ENCODE results near the gene NFATC3.
A peak's percentile ranks its signal among the peaks of the same experiment; 100 is the strongest.

Gene NFATC3

GRCh38 chr16:68235887-68236136, 150.6 kb downstream of the NFATC3 start, which contains the start of gene ESRP2:
Gene ESRP2, minus strand, starts transcription at chr16:68236127. Its CDS starts 82 bp downstream, at chr16:68236045.
- no peak for TF ChIP-seq POLR2A (IDR thresholded peaks at IDR 0.05; ENCODE audit: low read length)
- no peak for TF ChIP-seq GATA1 (IDR thresholded peaks at IDR 0.05; ENCODE audit: low read depth, low read length)
- DNase-seq, result no peak

GRCh38 chr16:68236137-68236825, 151.1 kb downstream of the NFATC3 start:
- TF ChIP-seq POLR2A (IDR thresholded peaks at IDR 0.05; ENCODE audit: low read length) (no peak), GATA1 (IDR thresholded peaks at IDR 0.05; ENCODE audit: low read depth, low read length) (no peak)
- peak; percentile 76 to 79 for DNase-seq

- TF ChIP-seq POLR2A (IDR thresholded peaks at IDR 0.05; ENCODE audit: low read length) (no peak), GATA1 (IDR thresholded peaks at IDR 0.05; ENCODE audit: low read depth, low read length) (no peak)
- peak; percentile 49 to 55 for DNase-seq
These were observed 151.7 kb downstream of the NFATC3 start for GRCh38 chr16:68236826-68237242.

GRCh38 chr16:68237243-68238028, 152.3 kb downstream of the NFATC3 start:
- peak; percentile 98 for DNase-seq
- TF ChIP-seq POLR2A (IDR thresholded peaks at IDR 0.05; ENCODE audit: low read length) (peak; percentile 88), GATA1 (IDR thresholded peaks at IDR 0.05; ENCODE audit: low read depth, low read length) (peak; percentile 39)

- TF ChIP-seq POLR2A (IDR thresholded peaks at IDR 0.05; ENCODE audit: low read length) (peak; percentile 67), GATA1 (IDR thresholded peaks at IDR 0.05; ENCODE audit: low read depth, low read length) (no peak)
- DNase-seq, result no peak
These were observed 152.8 kb downstream of the NFATC3 start for GRCh38 chr16:68238029-68238345.

- TF ChIP-seq POLR2A (IDR thresholded peaks at IDR 0.05; ENCODE audit: low read length), result no peak
- no peak for DNase-seq
These were observed 156.9 kb downstream of the NFATC3 start for GRCh38 chr16:68242085-68242484.

GRCh38 chr16:68242926-68243858, 158.0 kb downstream of the NFATC3 start:
- DNase-seq, result no peak
- TF ChIP-seq GATA1 (IDR thresholded peaks at IDR 0.05; ENCODE audit: low read depth, low read length) (no peak), POLR2A (IDR thresholded peaks at IDR 0.05; ENCODE audit: low read length) (no peak)

GRCh38 chr16:68244481-68244902, 159.3 kb downstream of the NFATC3 start:
- no peak for DNase-seq
- TF ChIP-seq POLR2A (IDR thresholded peaks at IDR 0.05; ENCODE audit: low read length), result no peak
- TF ChIP-seq GATA1 (IDR thresholded peaks at IDR 0.05; ENCODE audit: low read depth, low read length), result no peak

- DNase-seq, result peak; percentile 96 to 98
- TF ChIP-seq GATA1 (IDR thresholded peaks at IDR 0.05; ENCODE audit: low read depth, low read length), result no peak
- peak; percentile 35 for TF ChIP-seq POLR2A (IDR thresholded peaks at IDR 0.05; ENCODE audit: low read length)
These were observed 160.0 kb downstream of the NFATC3 start, which contains the start of gene PLA2G15 for GRCh38 chr16:68244903-68245853. Gene PLA2G15, plus strand, starts transcription at chr16:68245373. Its CDS starts 54 bp downstream, at chr16:68245427.

GRCh38 chr16:68246121-68246520, 161.0 kb downstream of the NFATC3 start:
- TF ChIP-seq GATA1 (IDR thresholded peaks at IDR 0.05; ENCODE audit: low read depth, low read length) (no peak), POLR2A (IDR thresholded peaks at IDR 0.05; ENCODE audit: low read length) (no peak)
- DNase-seq, result no peak

GRCh38 chr16:68246666-68247065, 161.5 kb downstream of the NFATC3 start:
- peak; percentile 46 to 68 for DNase-seq
- TF ChIP-seq POLR2A (IDR thresholded peaks at IDR 0.05; ENCODE audit: low read length) (no peak), GATA1 (IDR thresholded peaks at IDR 0.05; ENCODE audit: low read depth, low read length) (no peak)

GRCh38 chr16:68247400-68247799, 162.2 kb downstream of the NFATC3 start:
- DNase-seq, result no peak
- TF ChIP-seq GATA1 (IDR thresholded peaks at IDR 0.05; ENCODE audit: low read depth, low read length) (no peak), POLR2A (IDR thresholded peaks at IDR 0.05; ENCODE audit: low read length) (no peak)

GRCh38 chr16:68247932-68248331, 162.8 kb downstream of the NFATC3 start:
- no peak for DNase-seq
- TF ChIP-seq POLR2A (IDR thresholded peaks at IDR 0.05; ENCODE audit: low read length) (no peak), GATA1 (IDR thresholded peaks at IDR 0.05; ENCODE audit: low read depth, low read length) (no peak)

Data from erythroblast (primary cell).